ENCODE results near the gene C9orf72.
"Not testable (repeated sequence)": the region's sequence is repeated elsewhere in the genome, so short reads cannot be mapped to it uniquely, and the experiment has no call there.

C9orf72 gene

DNA sequence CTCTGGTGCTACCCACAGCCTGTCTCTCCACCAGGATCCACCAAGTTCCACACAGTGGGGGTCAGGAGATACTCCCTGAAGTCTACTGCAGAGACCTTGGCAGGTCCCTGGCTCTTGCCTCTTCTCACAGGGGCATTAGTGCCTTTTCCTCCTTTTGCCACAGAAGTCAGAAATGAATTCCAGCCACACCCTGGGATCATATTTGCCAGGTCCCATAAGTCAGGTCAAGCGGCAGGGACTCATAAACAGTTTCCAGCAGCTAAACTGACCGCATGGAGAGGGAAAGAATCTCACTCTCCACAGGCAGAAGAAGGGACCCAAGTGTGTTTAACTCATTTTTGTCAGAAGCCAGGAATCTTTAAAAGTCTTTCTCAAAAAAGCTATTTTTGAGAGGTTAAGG lies 62.5 kb downstream of the C9orf72 start:
- DNase-seq: no peak

DNA sequence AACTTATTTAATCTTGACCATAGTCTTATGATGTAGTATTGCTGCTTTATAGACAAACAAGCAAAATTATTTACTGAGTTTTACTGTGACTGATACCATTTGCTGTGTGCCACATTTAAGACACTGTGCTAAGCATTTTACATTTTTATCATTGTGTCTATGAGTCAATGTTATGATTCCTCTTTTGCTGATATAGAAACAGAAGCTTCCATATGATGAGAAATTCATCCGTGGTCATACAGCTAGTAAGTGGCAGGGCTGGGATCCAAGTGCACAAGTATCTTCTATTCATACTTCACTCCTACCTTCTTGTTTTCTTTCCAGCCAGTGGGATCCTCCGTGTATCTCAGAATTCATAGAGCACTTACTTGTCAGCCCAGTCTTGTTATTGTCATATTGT lies 66.3 kb downstream of the C9orf72 start:
- no peak for DNase-seq

DNA sequence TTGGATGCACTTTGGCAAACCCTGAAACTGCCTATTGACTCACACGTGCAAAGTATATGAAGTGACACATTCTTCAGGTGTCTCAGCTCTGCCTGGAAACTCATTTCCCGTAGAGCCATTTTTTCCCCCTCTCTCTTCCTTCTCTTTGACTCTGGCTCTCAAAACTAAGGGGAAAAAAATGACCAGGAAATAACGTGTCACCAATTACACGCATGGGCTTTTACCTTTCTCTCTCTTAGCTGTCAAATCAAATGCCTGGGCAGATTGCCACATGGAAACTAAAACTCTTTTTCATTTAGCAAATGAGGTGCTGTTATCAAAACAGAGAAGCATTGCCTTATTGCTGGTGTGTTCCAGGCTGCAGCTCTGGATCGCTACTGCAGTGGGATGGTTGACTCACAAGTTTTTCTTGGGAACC lies 67.5 kb downstream of the C9orf72 start:
- DNase-seq: no peak

DNA sequence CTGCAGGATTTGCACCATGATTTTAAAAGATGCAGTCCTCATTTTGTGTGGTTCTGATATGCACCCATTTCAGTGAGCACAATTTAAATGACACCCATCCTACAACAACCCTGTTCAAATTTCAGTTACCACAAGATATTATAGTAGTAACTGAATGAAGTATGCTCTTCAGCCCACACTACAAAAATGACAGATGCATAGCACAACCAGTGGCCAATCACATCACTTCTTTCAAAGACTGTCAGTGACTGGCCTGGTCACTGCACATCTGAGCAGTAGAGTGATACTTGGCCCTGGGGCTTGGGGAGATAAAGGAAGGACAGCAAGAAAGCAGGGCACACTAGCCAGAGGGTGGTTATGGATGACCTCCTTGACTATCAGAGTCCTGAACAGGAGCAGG lies 69.0 kb downstream of the C9orf72 start:
- DNase-seq: no peak

GRCh38 chr9:27503623-27504022 lies 69.7 kb downstream of the C9orf72 start:
- DNase-seq: no peak

DNA sequence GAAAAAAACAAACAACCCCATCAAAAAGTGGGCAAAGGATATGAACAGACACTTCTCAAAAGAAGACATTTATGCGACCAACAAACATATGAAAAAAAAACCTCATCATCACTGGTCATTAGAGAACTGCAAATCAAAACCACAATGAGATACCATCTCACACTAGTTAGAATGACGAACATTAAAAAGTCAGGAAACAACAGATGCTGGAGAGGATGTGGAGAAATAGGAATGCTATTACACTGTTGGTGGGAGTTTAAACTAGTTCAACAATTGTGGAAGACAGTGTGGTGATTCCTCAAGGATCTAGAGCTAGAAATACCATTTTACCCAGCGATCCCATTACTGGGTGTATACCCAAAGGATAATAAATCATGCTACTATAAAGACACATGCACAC lies 72.4 kb downstream of the C9orf72 start:
- DNase-seq: not testable (repeated sequence)

- no peak for DNase-seq
Observed at GRCh38 chr9:27499451-27499850, 73.8 kb downstream of the C9orf72 start.

DNA sequence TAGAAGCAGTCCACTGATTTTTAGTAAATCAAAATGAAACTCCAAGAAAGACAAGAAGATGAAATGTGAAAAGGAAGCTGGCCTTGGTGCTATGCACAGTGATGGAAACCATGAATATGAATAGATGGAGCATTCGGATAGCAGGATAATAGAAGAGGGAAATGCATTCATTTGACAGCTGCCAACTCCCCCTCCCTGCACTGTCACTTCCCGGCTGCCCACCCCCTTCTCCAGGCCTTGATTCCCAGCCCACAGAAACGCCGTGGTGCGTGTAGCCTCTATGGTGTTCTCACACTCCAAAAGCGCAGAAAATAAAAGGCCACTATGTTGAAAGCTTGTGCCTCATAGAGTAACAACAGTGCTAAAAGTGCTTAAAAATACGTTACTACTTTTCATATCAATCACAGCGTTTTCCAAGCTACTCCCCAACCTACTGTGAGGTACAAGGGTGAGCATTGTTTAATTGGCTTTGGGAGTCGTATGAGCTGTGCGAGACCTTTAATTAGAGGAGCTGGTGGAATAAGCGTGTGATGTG lies 75.3 kb downstream of the C9orf72 start:
- no peak for DNase-seq
